Heart right ventricle (tissue), 16 donors: ENCODE measurements around the gene GLYR1. TPM values are rescaled to one million over a fixed set of nuclear protein-coding genes. Genes with fewer than 3 reads are reported as not detected.
"Not testable (repeated sequence)": the region's sequence is repeated elsewhere in the genome, so short reads cannot be mapped to it uniquely, and the experiment has no call there.

Source experiments
- ATAC-seq, 8 donors: fragments of 200-7000 bp; cut with Tn5 transposase; one replicate each; pipeline ENCODE4 v1.9.1; 2020; ENCODE audit warnings: mild to moderate bottlenecking in 8 of 8, moderate library complexity in 8 of 8, moderate number of reproducible peaks in 1 of 8
- DNase-seq, 2 donors: peaks; one replicate each; pipeline ENCODE4 v3.0.0-alpha.2; 2020
- H3K27ac ChIP-seq, 10 donors: fragments of 200-600 bp; sonication (generic) in 2 of 10; one replicate each; pipeline versions ENCODE4 v1.5.0 to v1.8.0; 2020 to 2022; ENCODE audit warnings: mild to moderate bottlenecking in 3 of 10
- H3K27me3 ChIP-seq, 7 donors: fragments of 200-600 bp; one replicate each; pipeline ENCODE4 v1.8.0; 2021 to 2022; ENCODE audit warnings: mild to moderate bottlenecking in 2 of 7
- H3K36me3 ChIP-seq, 9 donors: fragments of 200-600 bp; sonication (generic) in 1 of 9; one replicate each; pipeline versions ENCODE4 v1.5.0 to v1.8.0; 2020 to 2022; ENCODE audit warnings: mild to moderate bottlenecking in 2 of 9
- H3K4me1 ChIP-seq, 9 donors: fragments of 200-600 bp; sonication (generic) in 1 of 9; one replicate each; pipeline versions ENCODE4 v1.5.0 to v1.8.0; 2020 to 2022; ENCODE audit warnings: mild to moderate bottlenecking in 4 of 9
- H3K4me3 ChIP-seq, 10 donors: fragments of 200-600 bp; sonication (generic) in 2 of 10; one replicate each; pipeline versions ENCODE4 v1.5.0 to v1.8.0; 2020 to 2022; ENCODE audit warnings: mild to moderate bottlenecking in 7 of 10, moderate library complexity in 2 of 10
- H3K9me3 ChIP-seq, 11 donors: fragments of 200-600 bp in 10 of 11; sonication (generic) in 2 of 11; one replicate each; pipeline versions ENCODE4 v1.5.0 to v1.8.0; 2013 to 2022; ENCODE audit warnings: mild to moderate bottlenecking in 2 of 11, control low read depth in 1 of 11, moderate library complexity in 1 of 11
- WGBS, 2 donors: extraction: QIAGEN DNeasy Blood & Tissue Kit; methylation state at CpG; one replicate each; pipeline ENCODE4 v1.1.7; 2013; ENCODE audit warnings: inconsistent platforms in 1 of 2; 5-methylcytosine and 5-hydroxymethylcytosine counted together
- intact Hi-C, 10 donors: fragments of 100-400 bp; cut with DNase I; formaldehyde crosslinking; loops; one replicate each; pipeline versions ENCODE4 v1.11.1 to v1.14.2; 2022
- long read RNA-seq, 3 donors: library from polyadenylated mRNA; unstranded; transcript quantifications; one replicate each; pipeline ENCODE4 v2.0.0, GENCODE V29; 2020 to 2021
- polyA plus RNA-seq, 2 donors: library from polyadenylated mRNA; stranded (reverse); fragments of 200-250 nt; gene quantifications; one replicate each; pipeline ENCODE4 v1.2.3, GENCODE V29; 2013
- total RNA-seq, 10 donors: library from RNA; stranded (reverse); fragmentation: NEBNext Ultra II Directional in 3 of 10; extraction: Animal tissue kit (Norgen Biotek cat#: 25700) in 3 of 10; gene quantifications; one replicate each; pipeline versions ENCODE4 v1.2.1 to v1.2.4, GENCODE V29; 2021 to 2023
- TF ChIP-seq, protein P1 (sequence below), 9 donors: fragments of 200-600 bp; sonication (generic) in 2 of 9; IDR thresholded peaks; one replicate each; pipeline versions ENCODE4 v1.5.0 to v1.8.0; 2021 to 2022; ENCODE audit warnings: antibody characterized with exemption in 9 of 9, mild to moderate bottlenecking in 5 of 9, moderate library complexity in 1 of 9
- donor health status: Arrhythmogenic right ventricular cardiomyopathy.
- donor health status: ischemic (EF 13 %, LVEDD 7.1; RV severe dilation, severe dysfunction).
- donor health status: healthy with polysubstance abuse.
- donor health status: DM: no; HTN: yes; CAD: no.
- donor health status: DM: no; HTN: no; CAD: no.
- donor health status: ischemic (EF 25% LVEDD 6.9; RV normal size, moderate dysfunction).
- donor health status: ischemic (EF 25% LVEDD 5.7; RV mildly dilated, moderate dysfunction).
- donor health status: healthy.
- donor health status: DM: yes; HTN: yes; CAD: no.
- donor health status: Ischemic cardiomyopathy.
- donor health status: ischemic (EF 35%, LVEDD 5.7; RV mildly dilated, moderate dysfunction).
- donor health status: nonischemic (EF 11% LVEDD 7.7; RV severe dilation, severe dysfunction).
- donor health status: DM: yes; HTN: yes; CAD: no.
- donor health status: PGD.
- donor health status: ischemic (EF 29% LVEDD 5.4; RV normal size, mild dysfunction).
- donor health status: nonischemic (EF 23%, LVEDD 6.1; RV moderate dilation, normal function).

The GLYR1 gene
- 100 to 1,000 TPM in 1 of 10 donors, 10 to 100 TPM in 9; 70.9 to 105 (median 75.1) TPM for total RNA-seq
- polyA plus RNA-seq = 10 to 100 TPM; 36.5 to 56.3 TPM
- long read RNA-seq, donor 1, transcript GLYR1-201 (16 exons, 3,772 nt) = major isoform, 21 of 101 reads
- long read RNA-seq, donor 1, partial matches to known transcripts = 18 of 101 reads
- long read RNA-seq, donor 1, other reads (novel, unspliced or antisense) = 60 of 101 reads
- long read RNA-seq, donor 2, transcript GLYR1-201 (16 exons, 3,772 nt) = major isoform, 14 of 83 reads
- long read RNA-seq, donor 2, partial matches to known transcripts = 14 of 83 reads
- long read RNA-seq, donor 2, other reads (novel, unspliced or antisense) = 51 of 83 reads
- long read RNA-seq, donor 3, transcript GLYR1-201 (16 exons, 3,772 nt) = major isoform, 36 of 205 reads
- long read RNA-seq, donor 3, transcript GLYR1-212 (16 exons, 1,831 nt) = minor isoform, 9 of 205 reads
- long read RNA-seq, donor 3, partial matches to known transcripts = 109 of 205 reads
- long read RNA-seq, donor 3, other reads (novel, unspliced or antisense) = 48 of 205 reads

DNA sequence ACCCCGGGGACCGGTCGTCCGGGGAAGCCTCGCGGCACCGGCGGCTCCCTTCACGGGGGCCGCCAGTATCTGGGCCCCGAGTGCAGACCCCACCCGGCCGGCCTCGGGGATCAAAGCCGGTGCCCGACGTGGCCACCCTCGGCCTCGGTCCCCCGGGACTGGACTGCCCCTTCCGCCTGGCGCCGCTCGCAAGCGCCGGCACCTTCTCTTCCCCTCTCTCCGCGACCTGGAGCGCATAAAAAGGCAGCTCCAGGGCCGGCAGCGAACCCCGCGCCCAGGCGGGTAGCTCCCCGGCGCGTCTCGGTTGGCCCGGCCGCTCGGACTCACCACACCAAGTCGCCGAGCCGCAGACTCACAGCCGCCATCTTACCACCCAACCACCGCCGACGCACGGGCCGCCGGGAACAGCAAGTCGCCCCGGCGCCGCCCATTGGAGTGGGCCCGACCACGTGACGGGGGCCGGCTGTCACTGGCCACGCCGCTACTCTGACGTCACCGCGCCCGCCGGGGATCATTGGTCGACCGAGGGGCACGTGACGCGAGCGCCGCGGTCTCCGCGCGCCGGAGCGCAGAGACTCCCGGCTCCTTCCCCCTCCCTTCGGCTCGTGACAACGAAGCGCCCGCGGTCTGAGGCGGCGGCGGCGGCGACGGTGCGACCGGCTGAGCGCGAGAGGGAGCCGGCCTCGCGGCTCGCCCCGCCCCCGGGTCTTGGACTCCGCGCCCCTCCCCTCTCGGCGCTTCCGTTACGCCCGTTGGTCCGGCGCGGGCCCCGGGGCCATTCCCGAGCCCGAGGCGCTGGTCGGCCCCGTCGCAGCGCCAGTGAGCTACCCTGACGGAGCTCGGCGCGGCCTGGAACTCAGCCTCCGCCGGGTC is at the start of gene GLYR1, which contains the start of gene UBN1:
TSS of gene GLYR1 (minus strand) at position 388 of the 873 bp plus-strand sequence. CDS start at position 365, 23 bp downstream.
TSS of gene UBN1 (plus strand) at position 581 of the 873 bp plus-strand sequence. CDS start 5,437 bp downstream, outside the sequence.
- ATAC-seq = peak; percentile 97 to 99 (median 98)
- DNase-seq = peak; percentile 99 to 100

DNA sequence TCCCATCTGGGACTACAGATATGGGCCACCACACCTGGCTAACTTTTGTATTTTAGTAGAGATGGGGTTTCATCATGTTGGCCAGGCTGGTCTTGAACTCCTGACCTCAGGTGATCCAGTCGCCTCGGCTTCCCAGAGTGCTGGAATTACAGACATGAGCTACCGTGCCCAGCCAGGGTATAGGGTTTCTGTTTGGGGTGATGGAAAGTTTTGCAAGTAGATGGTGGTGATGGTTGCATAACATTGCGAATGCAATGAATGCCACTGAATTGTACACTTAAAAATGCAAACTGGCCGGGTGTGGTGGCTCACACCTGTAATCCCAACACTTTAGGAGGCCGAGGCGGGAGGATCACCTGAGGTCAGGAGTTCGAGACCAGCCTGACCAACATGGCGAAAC is 49.7 kb upstream of the GLYR1 start:
- H3K9me3 ChIP-seq, intact Hi-C loops, DNase-seq, H3K36me3 ChIP-seq, H3K27ac ChIP-seq, H3K4me3 ChIP-seq, H3K27me3 ChIP-seq, ATAC-seq: not testable (repeated sequence)
- H3K4me1 ChIP-seq = peaks cover 8 to 20% (median 14%) of the 10 kb centered on the region in 9 donors
- WGBS, 2 donors = 93 to 95% methylated on average over 9 of the region's 9 CpGs

More for the DNA sequence above, at the start of gene GLYR1, which contains the start of gene UBN1:
- intact Hi-C loops = loop anchor here in 5 of 10 donors (2.0 to 5.0 kb wide), 5 partner anchors 40 to 110 kb away; partner anchors contain the start of genes SEC14L5 (in 4 of the 5), ROGDI (in 3 of the 5) and PPL (in 1 of the 5)
- Histone ChIP-seq H3K27ac (peak within 1 kb of the TSS; percentile 85 to 99 (median 96)), H3K4me1 (peaks cover 18 to 65% (median 56%) of the 10 kb centered on the region in 9 donors), H3K27me3 (no peaks in the 10 kb centered on the region), H3K36me3 (peaks cover 0 to 46% (median 27%) of the 10 kb centered on the region in 9 donors), H3K9me3 (no peaks in the 10 kb centered on the region), H3K4me3 (peak within 1 kb of the TSS; percentile 80 to 100 (median 96))
- WGBS, 2 donors = 0 to 1% methylated on average over 85 to 126 of the region's 126 CpGs
- TF ChIP-seq, protein P1, sequence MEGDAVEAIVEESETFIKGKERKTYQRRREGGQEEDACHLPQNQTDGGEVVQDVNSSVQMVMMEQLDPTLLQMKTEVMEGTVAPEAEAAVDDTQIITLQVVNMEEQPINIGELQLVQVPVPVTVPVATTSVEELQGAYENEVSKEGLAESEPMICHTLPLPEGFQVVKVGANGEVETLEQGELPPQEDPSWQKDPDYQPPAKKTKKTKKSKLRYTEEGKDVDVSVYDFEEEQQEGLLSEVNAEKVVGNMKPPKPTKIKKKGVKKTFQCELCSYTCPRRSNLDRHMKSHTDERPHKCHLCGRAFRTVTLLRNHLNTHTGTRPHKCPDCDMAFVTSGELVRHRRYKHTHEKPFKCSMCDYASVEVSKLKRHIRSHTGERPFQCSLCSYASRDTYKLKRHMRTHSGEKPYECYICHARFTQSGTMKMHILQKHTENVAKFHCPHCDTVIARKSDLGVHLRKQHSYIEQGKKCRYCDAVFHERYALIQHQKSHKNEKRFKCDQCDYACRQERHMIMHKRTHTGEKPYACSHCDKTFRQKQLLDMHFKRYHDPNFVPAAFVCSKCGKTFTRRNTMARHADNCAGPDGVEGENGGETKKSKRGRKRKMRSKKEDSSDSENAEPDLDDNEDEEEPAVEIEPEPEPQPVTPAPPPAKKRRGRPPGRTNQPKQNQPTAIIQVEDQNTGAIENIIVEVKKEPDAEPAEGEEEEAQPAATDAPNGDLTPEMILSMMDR (IDR thresholded peaks at IDR 0.05) = no peak

DNA sequence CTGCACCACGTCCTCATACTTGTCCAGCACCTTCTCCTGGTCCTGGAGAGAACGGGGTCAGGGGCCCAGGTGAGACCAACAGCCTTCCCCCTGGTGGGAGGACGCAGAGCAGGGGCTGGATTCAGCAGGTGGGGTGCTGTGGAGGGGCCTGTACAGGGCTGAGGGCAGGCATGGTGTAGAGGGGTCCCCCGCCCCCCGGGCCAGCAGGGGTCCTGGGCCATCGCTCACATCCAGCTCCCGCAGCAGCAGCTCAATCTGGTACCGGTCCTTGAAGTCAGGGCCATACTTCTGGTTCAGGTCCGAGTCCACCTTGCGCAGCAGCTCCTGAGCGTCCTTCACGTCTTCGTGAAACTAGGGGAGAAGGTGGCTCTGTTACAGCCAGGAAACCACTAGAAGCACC is 48.3 kb upstream of the GLYR1 start:
- peaks cover 0 to 8% (median 5%) of the 10 kb centered on the region in 11 donors for H3K9me3 ChIP-seq
- DNase-seq (no peak), ATAC-seq (no peak)
- no peaks in the 10 kb centered on the region for H3K27me3 ChIP-seq
- WGBS, 2 donors = 92 to 93% methylated on average over 12 to 13 of the region's 13 CpGs
- TF ChIP-seq, protein P1 (IDR thresholded peaks at IDR 0.05) = no peak
- no peak overlapping the region for H3K27ac ChIP-seq
- intact Hi-C loops = no loop called here
- no peak overlapping the region for H3K4me3 ChIP-seq
- peaks cover 8 to 20% (median 14%) of the 10 kb centered on the region in 9 donors for H3K4me1 ChIP-seq
- H3K36me3 ChIP-seq = peaks cover 0 to 7% (median 0%) of the 10 kb centered on the region in 9 donors

DNA sequence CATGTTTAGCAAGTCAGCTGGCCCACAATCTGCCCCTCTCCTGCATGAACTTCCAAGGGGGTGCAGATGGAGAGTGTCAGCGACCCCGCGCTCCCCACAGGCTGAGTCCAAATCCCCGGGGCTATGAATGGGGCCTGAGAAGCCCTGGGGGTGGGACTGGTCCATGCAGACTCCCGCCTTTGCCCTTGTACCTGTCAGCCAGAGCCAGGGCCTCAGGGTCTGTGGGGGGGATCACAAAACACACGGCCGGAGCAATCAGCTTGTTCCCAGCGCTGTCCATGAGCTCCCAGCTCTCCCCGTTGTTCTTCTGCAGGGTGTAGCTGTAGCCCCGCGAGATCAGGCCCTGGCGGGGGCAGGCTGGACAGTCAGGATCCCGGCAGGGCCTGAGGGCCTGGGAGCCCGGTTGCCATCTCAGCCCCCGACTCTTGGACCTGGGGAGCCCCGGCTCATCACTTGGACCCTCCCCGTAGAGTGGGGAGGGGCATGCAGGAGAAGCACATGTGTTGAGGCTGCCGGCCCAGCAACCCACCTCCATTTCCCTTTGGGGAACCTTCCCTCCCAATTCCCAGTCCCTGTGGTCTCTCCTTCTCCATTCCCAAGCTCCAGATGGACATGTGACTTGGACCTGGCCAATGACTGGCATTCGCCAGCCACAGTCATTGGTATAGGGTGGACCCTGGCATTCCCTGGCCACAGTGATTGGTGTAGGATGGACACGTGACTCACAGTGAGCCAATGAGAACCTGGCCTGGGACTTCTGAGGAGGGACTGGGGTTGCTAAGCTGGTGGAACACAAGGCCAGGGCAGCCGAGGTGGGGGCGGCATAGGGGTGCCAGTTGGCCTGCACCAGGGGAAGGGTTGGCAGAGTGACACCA is 47.4 kb upstream of the GLYR1 start:
- no peak overlapping the region for H3K27ac ChIP-seq
- TF ChIP-seq, protein P1 (IDR thresholded peaks at IDR 0.05) = no peak
- peaks cover 0 to 13% (median 0%) of the 10 kb centered on the region in 9 donors for H3K36me3 ChIP-seq
- H3K4me3 ChIP-seq = no peak overlapping the region
- H3K4me1 ChIP-seq = peaks cover 8 to 20% (median 14%) of the 10 kb centered on the region in 9 donors
- ATAC-seq = no peak
- 89% methylated on average over 22 of the region's 22 CpGs for WGBS, 2 donors
- H3K9me3 ChIP-seq = peaks cover 0 to 8% (median 5%) of the 10 kb centered on the region in 11 donors
- intact Hi-C loops = loop anchor here in 1 of 10 donors (5.0 kb wide), 1 partner anchor 43 kb away; the partner anchor contains the start of gene PPL
- H3K27me3 ChIP-seq = no peaks in the 10 kb centered on the region
- no peak for DNase-seq
